KOPT-K1 (cell line): ENCODE measurements around the gene NOX5.
"Not testable (repeated sequence)": the region's sequence is repeated elsewhere in the genome, so short reads cannot be mapped to it uniquely, and the experiment has no call there.

ENCODE experiments used
- H3K27ac ChIP-seq: fragments of 200-600 bp; sonication (generic); 2 replicates; pipeline ENCODE4 v1.5.1; 2016; ENCODE audit warnings: antibody characterized with exemption, mild to moderate bottlenecking, low read depth, low read length; ENCODE audit not compliant: poor library complexity, severe bottlenecking
- H3K36me3 ChIP-seq: fragments of 200-600 bp; sonication (generic); 2 replicates; pipeline ENCODE4 v1.5.1; 2017; ENCODE audit warnings: antibody characterized with exemption, mild to moderate bottlenecking, low read length, moderate library complexity; ENCODE audit not compliant: insufficient read depth
- H3K9me3 ChIP-seq: fragments of 200-600 bp; sonication (generic); 2 replicates; pipeline ENCODE4 v1.5.1; 2017; ENCODE audit warnings: antibody characterized with exemption, low read length, mild to moderate bottlenecking; ENCODE audit not compliant: insufficient read depth, poor library complexity, severe bottlenecking

The NOX5 gene

DNA sequence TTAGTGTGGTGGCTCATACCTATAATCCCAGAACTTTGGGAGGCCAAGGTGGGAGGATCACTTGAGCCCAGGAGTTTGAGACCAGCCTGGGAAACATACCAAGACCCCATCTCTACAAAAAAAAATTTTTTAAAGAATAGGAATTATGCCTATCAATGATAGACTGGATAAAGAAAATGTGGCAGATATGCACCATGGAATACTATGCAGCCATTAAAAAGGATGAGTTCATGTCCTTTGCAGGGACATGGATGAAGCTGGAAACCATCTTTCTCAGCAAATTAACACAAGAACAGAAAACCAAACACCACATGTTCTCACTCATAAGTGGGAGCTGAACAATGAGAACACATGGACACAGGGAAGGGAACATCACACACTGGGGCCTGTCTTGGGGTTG is 54.8 kb downstream of the NOX5 start:
- not testable (repeated sequence) for H3K27ac ChIP-seq, H3K9me3 ChIP-seq, H3K36me3 ChIP-seq

DNA sequence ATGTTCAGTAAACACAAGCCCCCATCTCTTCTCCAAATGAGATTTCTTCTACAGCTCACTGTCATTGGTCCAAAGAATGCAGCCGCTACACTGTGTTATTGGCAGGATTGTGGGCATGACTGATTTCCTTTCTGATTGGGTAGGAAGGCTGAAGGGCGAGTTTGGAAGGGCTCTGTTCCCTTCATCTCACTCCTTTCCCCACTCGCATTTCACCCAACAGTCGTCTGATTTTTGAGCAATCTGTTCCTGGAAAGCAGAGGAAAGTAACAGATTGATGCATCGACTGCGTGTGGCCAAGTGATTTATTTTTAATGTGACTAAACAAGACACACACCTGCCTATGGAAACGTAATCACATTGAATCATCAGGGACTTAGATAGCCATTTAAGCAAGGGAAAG is 55.5 kb downstream of the NOX5 start:
- no peaks in the 10 kb centered on the region for H3K9me3 ChIP-seq
- H3K27ac ChIP-seq = no peak overlapping the region
- H3K36me3 ChIP-seq = no peaks in the 10 kb centered on the region

DNA sequence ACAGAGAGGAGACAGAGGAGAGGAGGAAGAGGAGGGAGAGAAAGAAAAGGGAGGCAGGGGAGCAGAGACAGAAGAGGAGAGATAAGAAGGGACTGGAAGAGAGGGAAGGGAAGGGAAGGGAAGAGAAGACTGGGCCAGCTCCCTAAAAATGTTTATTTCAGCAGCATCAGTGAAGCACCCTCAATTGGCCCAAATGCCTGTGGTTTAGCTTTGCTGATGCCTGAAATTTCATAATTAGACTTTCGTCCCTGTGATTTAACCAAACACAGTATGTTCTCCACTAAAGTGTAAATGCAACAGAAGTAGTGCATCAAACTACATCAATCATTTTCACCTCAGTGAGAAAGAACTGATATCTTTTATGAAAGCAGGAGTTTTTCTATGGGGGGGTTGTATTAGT is 55.9 kb downstream of the NOX5 start:
- Histone ChIP-seq H3K9me3 (no peaks in the 10 kb centered on the region), H3K36me3 (no peaks in the 10 kb centered on the region), H3K27ac (no peak overlapping the region)

DNA sequence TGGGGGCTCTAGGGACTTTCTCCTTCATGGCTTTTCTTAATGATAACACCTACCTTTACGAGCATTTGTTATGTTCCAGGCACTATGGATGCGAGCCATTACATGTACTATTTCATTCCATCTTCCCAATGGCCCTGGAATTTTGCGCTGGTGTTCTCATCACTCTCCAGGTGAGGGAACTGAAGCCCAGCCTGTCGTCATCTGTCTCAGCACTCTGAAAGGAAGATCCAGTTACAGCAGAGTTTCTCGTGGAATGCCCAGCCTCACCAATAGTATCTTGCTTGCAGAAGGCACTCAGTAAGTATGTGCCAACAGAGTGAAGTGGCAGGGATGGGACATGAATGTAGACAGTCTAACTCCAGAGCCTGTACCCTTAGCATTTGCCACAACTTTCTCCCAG is 56.8 kb downstream of the NOX5 start:
- H3K27ac ChIP-seq = no peak overlapping the region
- H3K36me3 ChIP-seq = no peaks in the 10 kb centered on the region
- no peaks in the 10 kb centered on the region for H3K9me3 ChIP-seq

DNA sequence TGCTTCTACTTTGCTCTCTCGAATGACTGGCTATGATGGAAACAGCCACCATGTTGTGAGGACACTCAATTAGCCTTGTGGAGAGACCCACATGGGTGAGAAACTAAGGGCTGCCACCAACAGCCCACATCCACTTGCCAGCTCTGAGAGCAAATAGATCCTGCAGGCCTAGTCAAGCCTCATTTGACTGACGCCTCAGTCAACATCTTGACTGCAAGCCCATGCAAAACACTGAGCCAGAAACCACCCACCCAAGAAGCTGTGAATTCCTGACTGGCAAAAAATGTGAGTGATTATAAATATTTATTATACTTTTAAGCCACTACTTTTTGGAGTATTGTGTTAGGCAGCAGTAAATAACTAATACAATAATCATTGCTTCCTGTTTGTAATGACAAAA is 58.4 kb downstream of the NOX5 start:
- Histone ChIP-seq H3K36me3 (no peaks in the 10 kb centered on the region), H3K27ac (no peak overlapping the region), H3K9me3 (no peaks in the 10 kb centered on the region)

DNA sequence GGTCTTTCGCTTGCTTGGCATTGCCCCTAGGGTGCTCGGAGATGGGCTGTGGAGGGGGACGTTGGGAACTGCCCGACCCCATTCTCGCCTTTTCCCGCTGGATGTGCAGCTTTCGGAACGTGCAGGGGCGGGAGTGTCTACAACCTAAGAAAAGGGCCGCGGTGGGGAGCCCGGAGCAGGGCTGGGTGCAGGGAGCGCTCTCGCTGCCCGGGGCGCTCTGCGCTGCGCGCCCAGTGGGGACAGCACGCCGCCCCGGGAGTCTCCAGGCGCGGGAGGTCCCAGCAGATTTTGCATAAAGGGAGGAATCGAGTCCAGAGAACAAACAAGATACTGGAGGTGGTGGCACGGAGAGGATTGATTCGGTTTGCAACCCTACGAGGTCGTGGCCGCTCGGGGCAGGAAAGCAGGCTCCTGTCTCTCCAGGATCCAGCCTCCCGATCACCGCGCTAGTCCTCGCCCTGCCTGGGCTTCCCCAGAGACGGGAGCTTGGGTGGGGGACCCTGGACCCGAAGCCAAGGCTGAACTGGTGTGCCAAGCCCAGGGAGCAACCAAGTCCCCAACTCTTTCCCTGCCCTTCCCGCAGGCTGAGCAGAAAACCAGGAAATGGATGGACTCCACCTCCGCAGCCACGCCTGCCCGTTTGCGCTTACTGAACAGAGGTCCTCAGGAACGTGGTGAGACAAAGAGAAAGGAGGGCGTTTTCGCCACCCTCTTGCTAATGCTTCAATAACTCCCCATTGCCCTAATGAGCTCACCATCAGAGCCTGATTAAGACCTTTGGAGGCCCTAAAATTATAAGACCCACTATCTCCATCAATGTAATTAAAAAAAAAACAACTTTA is 59.7 kb downstream of the NOX5 start:
- Histone ChIP-seq H3K36me3 (no peaks in the 10 kb centered on the region), H3K27ac (no peak overlapping the region), H3K9me3 (no peaks in the 10 kb centered on the region)

DNA sequence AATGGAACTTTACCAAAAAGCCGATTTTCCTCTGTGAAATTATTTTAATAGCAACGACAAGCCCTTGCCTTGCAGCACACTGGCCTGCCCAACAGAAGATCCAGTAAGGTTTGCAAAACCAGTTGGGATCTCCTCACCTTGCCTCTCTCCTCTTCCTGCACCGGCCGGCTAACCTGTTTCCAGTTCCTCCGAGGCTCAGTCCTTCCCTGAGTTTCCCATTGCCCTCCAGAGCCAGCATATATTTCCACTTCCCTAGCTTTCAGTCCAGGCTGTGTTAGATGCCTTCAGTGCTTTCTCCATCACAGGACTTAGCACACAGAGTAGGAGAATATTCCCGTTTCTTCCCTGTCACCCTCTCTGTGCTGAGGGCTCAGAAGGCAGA is 60.3 kb downstream of the NOX5 start:
- Histone ChIP-seq H3K27ac (no peak overlapping the region), H3K9me3 (no peaks in the 10 kb centered on the region)

DNA sequence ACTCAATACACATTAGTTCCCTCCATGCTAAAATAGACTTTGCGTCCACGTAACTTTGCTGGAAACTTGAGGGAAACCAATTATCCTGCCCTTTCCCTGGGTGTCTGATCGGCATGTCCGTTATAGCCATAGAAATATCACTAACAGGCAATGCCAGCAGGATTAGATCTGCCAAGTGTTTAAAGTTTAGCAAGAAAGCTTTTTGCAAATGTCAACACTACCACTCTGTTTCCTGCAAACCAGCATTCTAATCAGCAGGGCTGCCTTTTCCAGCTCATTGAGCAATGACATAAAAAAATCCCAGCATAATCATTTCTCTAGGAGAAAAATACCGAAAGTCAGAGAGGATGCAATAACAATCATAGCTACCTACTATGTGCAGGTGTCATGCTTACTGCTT is 60.9 kb downstream of the NOX5 start:
- H3K27ac ChIP-seq = no peak overlapping the region
- H3K36me3 ChIP-seq = no peaks in the 10 kb centered on the region
- H3K9me3 ChIP-seq = no peaks in the 10 kb centered on the region

More for the DNA sequence above, 60.3 kb downstream of the NOX5 start:
- no peaks in the 10 kb centered on the region for H3K36me3 ChIP-seq

DNA sequence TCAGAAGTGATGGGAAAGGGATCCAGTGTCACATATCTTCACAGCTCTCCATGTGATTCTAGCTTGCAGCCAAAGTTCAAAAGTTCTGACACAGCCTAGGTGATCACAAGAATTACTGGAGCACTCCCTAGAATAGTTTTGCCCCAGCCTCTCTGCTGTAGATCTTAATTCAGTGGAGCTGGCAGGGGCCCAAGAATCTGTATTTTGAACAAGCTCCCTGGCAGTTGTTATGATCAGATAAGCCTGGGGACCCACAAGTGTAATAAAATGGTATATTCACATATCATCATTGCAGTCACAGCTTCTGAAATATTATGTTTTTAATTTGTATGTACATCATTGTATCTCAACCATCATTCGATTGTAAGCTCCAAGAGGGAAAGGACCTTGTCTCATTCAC is 62.3 kb downstream of the NOX5 start:
- Histone ChIP-seq H3K9me3 (no peaks in the 10 kb centered on the region), H3K36me3 (no peaks in the 10 kb centered on the region), H3K27ac (no peak overlapping the region)

DNA sequence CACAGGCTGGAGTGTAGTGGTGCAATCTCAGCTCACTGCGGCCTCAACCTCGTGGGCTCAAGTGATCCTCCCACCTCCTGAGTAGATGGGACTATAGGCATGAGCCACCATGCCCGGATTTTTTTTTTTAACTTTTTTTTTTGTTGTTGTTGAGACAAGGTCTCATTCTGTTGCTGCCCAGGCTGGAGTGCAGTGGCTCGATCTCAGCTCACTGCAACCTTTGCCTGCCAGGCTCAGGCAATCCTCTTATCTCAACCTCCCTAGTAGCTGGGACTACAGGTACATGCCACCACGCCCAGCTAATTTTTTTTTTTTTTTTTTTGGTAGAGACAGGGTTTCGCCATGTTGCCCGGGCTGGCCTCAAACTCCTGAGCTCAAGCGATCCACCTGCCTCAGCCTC is 64.1 kb downstream of the NOX5 start:
- H3K36me3 ChIP-seq = no peaks in the 10 kb centered on the region
- H3K9me3 ChIP-seq = no peaks in the 10 kb centered on the region
- H3K27ac ChIP-seq = no peak overlapping the region

DNA sequence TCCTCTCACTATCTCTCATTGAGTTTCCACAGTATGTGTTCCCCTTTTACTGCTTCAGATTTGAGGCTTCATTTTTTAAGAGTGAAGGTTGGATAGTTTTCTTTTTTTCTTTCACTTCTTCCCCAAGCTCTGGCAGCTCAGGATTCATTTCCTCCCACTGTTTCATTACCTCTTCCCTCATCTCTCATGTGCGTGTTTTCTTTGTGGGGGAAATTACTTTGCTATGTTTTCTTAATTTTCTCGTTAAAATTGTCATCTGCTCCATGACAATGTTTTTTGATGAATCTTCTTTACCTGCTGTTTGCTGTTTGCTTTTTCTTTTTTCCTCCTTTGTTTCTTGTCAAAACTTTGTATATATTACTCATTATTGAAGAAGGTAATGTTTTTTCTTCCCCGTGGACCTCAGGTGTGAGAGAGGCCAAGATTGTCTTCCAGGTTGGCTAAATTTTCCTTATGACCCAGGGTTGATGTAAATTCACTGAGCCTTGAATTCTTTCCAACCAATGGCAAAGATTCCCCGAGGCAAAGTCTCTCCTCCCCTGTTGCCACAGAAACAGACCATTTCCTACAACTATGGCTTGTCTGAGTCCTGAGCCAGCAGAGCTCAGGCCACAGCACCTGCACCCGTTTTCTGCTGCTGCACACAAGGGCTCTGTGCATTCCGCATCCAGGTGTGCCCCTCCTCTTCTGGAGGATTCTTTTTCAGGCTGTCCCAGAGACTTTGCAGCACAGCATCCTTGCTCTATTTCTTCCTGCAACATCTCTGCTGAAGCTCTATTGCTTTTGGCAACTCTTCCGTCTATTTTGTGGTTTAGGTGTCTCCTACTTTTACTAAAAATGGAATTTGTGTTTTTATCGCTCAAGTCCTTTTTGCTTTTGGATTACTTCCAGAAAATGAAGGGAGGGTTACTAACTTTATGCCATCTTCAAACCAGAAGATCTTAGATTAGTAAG is 66.1 kb downstream of the NOX5 start:
- H3K36me3 ChIP-seq = no peaks in the 10 kb centered on the region
- H3K27ac ChIP-seq = no peak overlapping the region
- no peaks in the 10 kb centered on the region for H3K9me3 ChIP-seq

DNA sequence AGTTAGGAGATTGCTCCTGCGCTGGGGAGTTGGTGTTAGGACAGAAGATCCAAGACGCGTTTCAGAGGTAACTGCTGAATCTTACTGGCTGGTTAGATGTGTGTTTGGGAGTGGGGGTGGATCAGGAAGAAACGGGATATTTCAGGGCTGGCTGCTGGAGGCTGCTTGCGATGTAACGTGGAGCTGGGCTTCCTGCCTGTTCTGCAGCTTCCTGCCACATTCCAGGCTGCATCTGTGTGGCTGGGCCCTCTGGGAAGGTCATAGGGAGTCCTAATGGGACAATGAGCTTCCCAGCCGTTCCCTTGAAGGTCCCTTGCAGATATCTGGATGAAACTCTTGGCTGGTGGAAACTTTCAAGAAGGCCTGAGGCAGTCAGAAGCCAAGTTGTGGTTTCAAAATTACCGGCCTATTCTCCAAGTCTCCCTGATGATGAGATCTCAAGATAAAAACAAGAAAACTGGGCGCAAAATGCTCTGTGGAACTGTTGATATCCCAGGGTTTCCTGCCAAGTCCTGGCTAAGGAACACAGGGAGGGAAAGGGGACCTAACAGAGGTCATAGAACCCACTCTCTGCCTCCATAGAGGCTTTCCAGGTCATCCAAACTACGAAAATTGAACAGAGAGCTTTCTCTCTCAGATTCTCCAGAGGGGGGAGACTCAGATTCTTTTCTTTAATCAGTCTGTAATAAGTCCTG is 67.0 kb downstream of the NOX5 start:
- Histone ChIP-seq H3K27ac (no peak overlapping the region), H3K9me3 (no peaks in the 10 kb centered on the region)

DNA sequence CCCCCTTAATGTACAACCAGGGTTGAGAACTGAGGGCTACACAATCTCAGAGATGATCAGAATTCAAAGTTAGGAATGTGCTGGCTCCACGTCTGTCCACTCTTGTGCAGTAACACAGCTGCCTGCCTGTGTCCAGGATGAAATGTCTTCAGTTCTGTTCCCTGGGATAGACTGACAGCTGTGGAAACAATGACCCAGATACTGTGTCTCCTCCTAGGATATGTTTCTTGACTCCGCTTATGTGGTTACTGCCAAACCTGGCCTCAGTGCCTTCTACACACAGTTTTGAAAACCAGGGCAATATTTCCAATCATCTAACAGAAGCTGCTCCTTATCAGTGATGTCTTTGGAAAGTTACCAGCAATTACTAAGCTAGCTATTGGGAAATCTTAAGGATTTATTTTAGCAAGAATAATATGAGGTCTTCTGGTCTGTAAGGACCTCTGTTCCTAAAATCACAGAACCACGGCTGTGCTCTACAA is 67.6 kb downstream of the NOX5 start:
- Histone ChIP-seq H3K9me3 (no peaks in the 10 kb centered on the region), H3K27ac (no peak overlapping the region), H3K36me3 (no peaks in the 10 kb centered on the region)

More for the DNA sequence above, 67.0 kb downstream of the NOX5 start:
- H3K36me3 ChIP-seq = no peaks in the 10 kb centered on the region

DNA sequence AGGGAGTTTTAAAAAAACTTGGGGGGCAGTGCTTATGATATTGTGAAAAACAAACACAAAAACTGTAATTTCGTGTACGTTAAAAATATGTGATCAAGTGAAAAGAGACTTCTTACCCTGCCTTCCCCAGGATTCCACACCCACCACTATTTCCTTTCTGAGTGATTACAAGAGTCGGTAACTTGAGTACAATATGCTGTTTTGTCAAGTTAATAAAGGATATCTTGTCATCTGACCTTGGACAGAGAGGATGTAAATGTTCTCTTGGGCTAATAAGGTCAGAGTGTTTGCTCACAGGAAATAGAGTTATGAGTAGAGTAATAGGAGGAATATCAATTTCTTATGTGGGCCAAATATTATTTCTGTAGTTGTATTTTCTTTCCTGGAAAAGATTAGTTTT is 68.1 kb downstream of the NOX5 start:
- H3K36me3 ChIP-seq = no peaks in the 10 kb centered on the region
- no peaks in the 10 kb centered on the region for H3K9me3 ChIP-seq
- no peak overlapping the region for H3K27ac ChIP-seq
